H9 (cell line): ENCODE results near the gene KLK3. TPM values are rescaled to one million over a fixed set of nuclear protein-coding genes. Genes with fewer than 3 reads are reported as not detected.

ENCODE experiments used
- DNase-seq: peaks from one replicate; pipeline ENCODE4 v3.0.0-alpha.2; 2017
- H2AFZ ChIP-seq: one replicate; pipeline ENCODE4 v1.6.1; 2013; ENCODE audit warnings: mild to moderate bottlenecking, low read length, control low read depth, moderate library complexity
- H2AK5ac ChIP-seq: 2 replicates; pipeline ENCODE4 v1.6.1; 2013; ENCODE audit warnings: low read length, control low read depth, mixed read lengths; ENCODE audit not compliant: insufficient read length
- H2BK120ac ChIP-seq: one replicate; pipeline ENCODE4 v1.6.1; 2013; ENCODE audit warnings: low read depth, mild to moderate bottlenecking, low read length, control low read depth, inconsistent platforms; ENCODE audit not compliant: poor library complexity, severe bottlenecking
- H2BK12ac ChIP-seq: 2 replicates; pipeline ENCODE4 v1.6.1; 2013; ENCODE audit warnings: low read length, control low read depth, mixed read lengths, low read depth; ENCODE audit not compliant: insufficient read length
- H2BK15ac ChIP-seq: 2 replicates; pipeline ENCODE4 v1.6.1; 2013; ENCODE audit warnings: low read depth, low read length, control low read depth
- H2BK20ac ChIP-seq: one replicate; pipeline ENCODE4 v1.6.1; 2013; ENCODE audit warnings: low read depth, mild to moderate bottlenecking, low read length, control low read depth, inconsistent platforms; ENCODE audit not compliant: poor library complexity, severe bottlenecking
- H2BK5ac ChIP-seq: 2 replicates; pipeline ENCODE4 v1.6.1; 2013; ENCODE audit warnings: low read length, control low read depth, mixed read lengths; ENCODE audit not compliant: insufficient read length
- H3K14ac ChIP-seq: 2 replicates; pipeline ENCODE4 v1.6.1; 2013; ENCODE audit warnings: low read length, control low read depth; ENCODE audit not compliant: insufficient read depth
- H3K18ac ChIP-seq: 2 replicates; pipeline ENCODE4 v1.6.1; 2013; ENCODE audit warnings: low read depth, mild to moderate bottlenecking, mixed read lengths, low read length, control low read depth; ENCODE audit not compliant: insufficient read length
- H3K23ac ChIP-seq: 2 replicates; pipeline ENCODE4 v1.6.1; 2013; ENCODE audit warnings: low read length, control low read depth, mixed read lengths, low read depth; ENCODE audit not compliant: insufficient read length
- H3K23me2 ChIP-seq: 2 replicates; pipeline ENCODE4 v1.6.1; 2013; ENCODE audit warnings: low read depth, mild to moderate bottlenecking, mixed read lengths, low read length, control low read depth; ENCODE audit not compliant: insufficient read length, poor library complexity, severe bottlenecking
- H3K27ac ChIP-seq: 2 replicates; pipeline ENCODE4 v1.5.1; 2013; ENCODE audit warnings: low read length, control low read depth, mixed read lengths, low read depth; ENCODE audit not compliant: insufficient read length
- H3K27me3 ChIP-seq: 2 replicates; pipeline ENCODE4 v1.6.1; 2013; ENCODE audit warnings: low read length, control low read depth, inconsistent platforms; ENCODE audit not compliant: insufficient read depth
- H3K4ac ChIP-seq: 2 replicates; pipeline ENCODE4 v1.6.1; 2013; ENCODE audit warnings: low read depth, mild to moderate bottlenecking, control low read depth, inconsistent platforms, low read length, moderate library complexity
- H3K4me1 ChIP-seq: 2 replicates; pipeline ENCODE4 v1.6.1; 2013; ENCODE audit warnings: low read length, control low read depth, inconsistent platforms; ENCODE audit not compliant: insufficient read depth
- H3K4me2 ChIP-seq: 2 replicates; pipeline ENCODE4 v1.6.1; 2013; ENCODE audit warnings: low read length, control low read depth, mixed read lengths; ENCODE audit not compliant: insufficient read length, insufficient read depth
- H3K56ac ChIP-seq: 2 replicates; pipeline ENCODE4 v1.6.1; 2013; ENCODE audit warnings: low read depth, mild to moderate bottlenecking, mixed read lengths, low read length, control low read depth; ENCODE audit not compliant: insufficient read length
- H3K79me1 ChIP-seq: 2 replicates; pipeline ENCODE4 v1.6.1; 2013; ENCODE audit warnings: low read depth, mild to moderate bottlenecking, moderate library complexity, low read length, control low read depth, inconsistent platforms; ENCODE audit not compliant: insufficient read depth, poor library complexity, severe bottlenecking
- H3K79me2 ChIP-seq: 2 replicates; pipeline ENCODE4 v1.6.1; 2013; ENCODE audit warnings: low read length, control low read depth, inconsistent platforms; ENCODE audit not compliant: insufficient read depth
- H3K9ac ChIP-seq: 2 replicates; pipeline ENCODE4 v1.6.1; 2013; ENCODE audit warnings: low read length, control low read depth, mixed read lengths; ENCODE audit not compliant: insufficient read length; ENCODE audit errors: extremely low read depth
- H3K9me3 ChIP-seq: one replicate; pipeline ENCODE4 v1.6.1; 2013; ENCODE audit warnings: low read depth, low read length, inconsistent platforms; ENCODE audit not compliant: control insufficient read depth
- H3T11ph ChIP-seq: one replicate; pipeline ENCODE4 v1.6.1; 2013; ENCODE audit warnings: mild to moderate bottlenecking, low read length, control low read depth, inconsistent platforms
- H4K20me1 ChIP-seq: one replicate; pipeline ENCODE4 v1.6.1; 2013; ENCODE audit not compliant: control insufficient read depth, insufficient read length, insufficient read depth
- H4K5ac ChIP-seq: 2 replicates; pipeline ENCODE4 v1.6.1; 2013; ENCODE audit warnings: low read depth, mild to moderate bottlenecking, mixed read lengths, low read length, control low read depth; ENCODE audit not compliant: insufficient read length
- H4K8ac ChIP-seq: replicated peaks from 2 replicates; pipeline ENCODE4 v1.6.1; 2013; ENCODE audit warnings: low read length, control low read depth, mixed read lengths, low read depth; ENCODE audit not compliant: insufficient read length
- H4K91ac ChIP-seq: 2 replicates; pipeline ENCODE4 v1.6.1; 2013; ENCODE audit warnings: low read depth, mild to moderate bottlenecking, moderate library complexity, mixed read lengths, low read length, control low read depth; ENCODE audit not compliant: insufficient read length
- H3K27ac Mint-ChIP-seq, 3 experiments: 2 replicates in 2 of 3; 3 replicates in 1 of 3; pipeline ENCODE4 v1.8.0; 2020 to 2021; ENCODE audit warnings: mixed read lengths in 3 of 3, mild to moderate bottlenecking in 1 of 3, moderate library complexity in 1 of 3
- H3K27me3 Mint-ChIP-seq: 2 replicates; pipeline ENCODE4 v1.8.0; 2021; ENCODE audit warnings: low read depth, mild to moderate bottlenecking, moderate library complexity, mixed read lengths
- H3K36me3 Mint-ChIP-seq, 3 experiments: 2 replicates in 2 of 3; 3 replicates in 1 of 3; pipeline ENCODE4 v1.8.0; 2020 to 2021; ENCODE audit warnings: low read depth in 3 of 3, mixed read lengths in 3 of 3; ENCODE audit not compliant: insufficient read depth in 1 of 3
- H3K4me1 Mint-ChIP-seq, 2 experiments: 2 replicates each; pipeline ENCODE4 v1.8.0; 2020; ENCODE audit warnings: mixed read lengths in 2 of 2
- H3K4me3 Mint-ChIP-seq, 2 experiments: 2 replicates in 1 of 2; 3 replicates in 1 of 2; pipeline ENCODE4 v1.8.0; 2020 to 2021; ENCODE audit warnings: mild to moderate bottlenecking in 2 of 2, mixed read lengths in 2 of 2, moderate library complexity in 1 of 2
- H3K9me3 Mint-ChIP-seq, 2 experiments: 2 replicates in 1 of 2; 3 replicates in 1 of 2; pipeline ENCODE4 v1.8.0; 2020; ENCODE audit warnings: mild to moderate bottlenecking in 2 of 2, mixed read lengths in 2 of 2, moderate library complexity in 1 of 2
- CTCF ChIP-seq: fragments of 200-600 bp; sonication (generic); conservative IDR thresholded peaks from 3 replicates; pipeline ENCODE4 v1.8.0; 2021; ENCODE audit warnings: antibody characterized with exemption, mild to moderate bottlenecking
- WGBS: extraction: QIAGEN DNeasy Blood & Tissue Kit; methylation state at CpG from one replicate; pipeline ENCODE4 v1.1.7; 2013; ENCODE audit warnings: missing lambda C conversion rate, low lambda C conversion rate, mixed read lengths; ENCODE audit not compliant: insufficient read length; ENCODE audit errors: extremely low coverage; 5-methylcytosine and 5-hydroxymethylcytosine counted together
- total RNA-seq: library from RNA; stranded (reverse); gene quantifications from 2 replicates; pipeline ENCODE4 v1.2.1, GENCODE V29; 2021

The KLK3 gene
- total RNA-seq, 1 experiment from 2014 or later: not detected

DNA sequence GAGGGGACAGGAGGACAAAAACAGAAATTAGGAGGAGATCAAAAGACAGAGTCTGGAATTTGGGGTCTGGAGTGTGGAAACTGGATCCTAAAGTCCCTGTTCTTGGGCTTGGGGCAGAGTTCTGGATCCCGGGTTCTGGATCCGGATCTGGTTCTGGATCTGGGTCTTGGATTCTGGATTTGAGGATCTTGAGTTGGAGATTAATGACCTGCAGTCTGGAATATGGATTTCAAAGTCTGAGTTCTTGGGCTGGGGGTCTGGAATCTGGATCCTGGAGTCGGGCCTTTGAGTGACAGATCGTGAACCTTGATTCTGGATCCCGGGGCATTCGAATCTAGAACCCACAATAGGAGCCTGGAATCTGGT lies 20.9 kb upstream of the KLK3 start:
- Histone ChIP-seq H3K18ac (no peak overlapping the region), H3K23me2 (peaks cover 4% of the 10 kb centered on the region), H3K56ac (no peak overlapping the region), H3K14ac (no peak overlapping the region), H2BK12ac (no peak overlapping the region), H4K8ac (no peak overlapping the region), H4K5ac (no peak overlapping the region), H2AK5ac (no peak overlapping the region), H2AFZ (no peak overlapping the region), H4K20me1 (no peaks in the 10 kb centered on the region), H3K27ac (no peak overlapping the region), H3T11ph (no peak overlapping the region), H3K9ac (no peak overlapping the region), H3K9me3 (no peaks in the 10 kb centered on the region), H2BK5ac (no peak overlapping the region), H3K4ac (no peak overlapping the region), H3K4me1 (no peaks in the 10 kb centered on the region; the same call in 1 of the 2 replicates), H4K91ac (no peak overlapping the region), H3K4me2 (no peak overlapping the region), H3K23ac (no peak overlapping the region), H2BK120ac (no peak overlapping the region), H2BK15ac (no peak overlapping the region), H3K79me1 (no peaks in the 10 kb centered on the region), H3K79me2 (no peaks in the 10 kb centered on the region), H2BK20ac (no peak overlapping the region), H3K27me3 (no peaks in the 10 kb centered on the region; the same call in 1 of the 2 replicates)
- TF ChIP-seq CTCF: no peak
- WGBS: no CpG with 5 or more reads among the region's 6 CpGs
- Mint-ChIP-seq H3K36me3 (no peaks in the 10 kb centered on the region), H3K4me3 (no peak overlapping the region; a peak in 1 of 5 replicates), H3K4me1 (peaks cover 13 to 34% of the 10 kb centered on the region in 2 experiments), H3K9me3 (no peaks in the 10 kb centered on the region; a peak in 2 of 5 replicates), H3K27me3 (peaks cover 62% of the 10 kb centered on the region), H3K27ac (no peak overlapping the region)
- no peak for DNase-seq
